HG03135 (cell line): ENCODE measurements around the gene ARMC7.

Experiments used
- ATAC-seq: cut with Tn5 transposase; IDR thresholded peaks from one replicate; pipeline ENCODE4 v1.9.1; 2021; ENCODE audit warnings: mild to moderate bottlenecking, moderate library complexity; ENCODE audit not compliant: unreplicated experiment

Gene ARMC7

DNA sequence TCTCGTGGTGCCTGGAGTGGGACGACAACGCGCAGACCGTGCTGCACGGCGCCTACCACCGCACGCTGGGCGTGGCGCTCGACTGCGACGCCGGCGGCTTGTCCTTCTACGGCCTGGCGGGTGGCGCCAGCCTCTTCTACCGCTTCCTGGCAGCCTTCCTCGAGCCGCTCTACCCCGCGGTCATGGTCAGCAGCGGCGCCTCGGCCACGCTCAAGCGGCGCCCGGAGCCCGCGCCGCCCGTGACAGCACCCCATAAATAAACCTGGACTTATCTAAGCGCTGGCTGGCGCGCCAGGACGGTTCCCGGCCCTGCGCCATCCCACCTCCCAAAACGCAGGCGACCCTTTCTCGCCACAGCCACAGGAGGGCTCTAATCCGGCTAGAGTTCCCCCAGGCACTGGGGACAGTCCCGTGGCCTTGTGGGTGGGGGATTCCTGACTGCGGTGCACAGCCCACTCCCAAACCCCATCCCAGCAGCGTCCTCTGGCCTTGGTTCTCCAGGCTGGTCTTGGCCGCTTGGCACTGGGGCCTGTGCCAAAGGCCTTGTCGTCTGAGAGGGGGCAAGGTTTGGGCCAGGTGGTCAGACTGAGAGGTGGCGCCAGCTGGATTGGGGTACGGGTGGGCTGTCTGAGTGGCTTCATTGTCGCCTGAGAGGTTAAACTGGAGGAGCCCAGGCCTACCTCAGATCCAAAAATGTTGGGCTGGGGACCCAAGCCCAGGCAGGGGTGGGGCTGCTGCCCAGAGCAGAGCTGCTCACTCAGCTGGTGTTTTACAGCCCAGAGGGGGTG lies 32.1 kb upstream of the ARMC7 start:
- peak; percentile 37 for ATAC-seq

DNA sequence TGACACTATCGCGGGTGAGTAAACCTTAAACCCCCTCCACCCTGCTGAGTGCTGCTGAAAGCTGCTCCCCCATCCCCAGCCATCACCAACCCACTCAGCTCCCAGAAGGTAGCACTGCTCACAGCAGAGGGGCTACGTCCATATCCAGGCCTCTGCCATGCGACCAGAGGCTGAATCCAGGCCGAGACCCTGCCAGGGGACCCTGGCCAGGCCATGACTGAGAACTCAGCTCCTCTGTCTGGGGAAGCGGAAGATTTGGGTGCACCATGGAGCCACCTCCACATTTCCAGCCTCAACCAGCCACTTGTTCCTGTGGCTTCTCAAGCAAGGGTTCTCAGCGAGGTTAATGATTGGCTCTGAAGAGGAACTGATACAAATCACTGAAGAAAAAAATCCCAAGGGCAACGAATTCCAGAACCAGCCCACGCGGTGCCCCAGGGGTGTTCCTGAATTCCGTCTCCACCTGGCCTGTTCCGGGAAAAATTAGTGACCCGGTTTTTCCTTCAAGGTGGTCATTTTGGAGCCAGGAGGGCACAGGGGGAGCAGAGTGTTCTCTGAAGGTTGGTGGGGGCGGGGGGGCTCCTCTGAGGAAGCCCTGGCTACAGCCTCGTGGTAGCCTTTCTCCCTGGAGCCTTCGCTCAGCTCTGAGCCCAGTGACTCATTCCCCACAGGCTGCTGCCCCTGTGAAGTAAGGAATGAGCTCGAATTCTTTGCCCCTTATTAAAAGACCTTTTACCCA lies 31.3 kb upstream of the ARMC7 start:
- peak; percentile 42 for ATAC-seq

DNA sequence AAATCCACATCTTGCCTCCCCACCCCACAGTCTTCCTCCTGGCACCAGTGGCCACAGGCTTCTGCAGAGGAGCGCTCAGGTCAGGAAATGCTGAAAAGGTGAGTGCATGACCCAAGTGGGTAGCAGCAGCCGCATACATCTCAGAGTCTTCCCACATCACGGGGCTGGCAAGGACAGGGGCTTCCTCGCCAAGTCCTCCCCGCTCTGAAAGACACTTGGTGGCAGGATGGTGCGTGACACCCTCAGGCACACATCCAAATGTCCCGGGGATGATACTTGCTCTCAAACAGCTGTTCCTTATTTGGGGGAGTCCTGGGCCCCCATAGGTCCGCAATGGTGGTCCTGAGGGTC lies 30.8 kb upstream of the ARMC7 start:
- no peak for ATAC-seq

DNA sequence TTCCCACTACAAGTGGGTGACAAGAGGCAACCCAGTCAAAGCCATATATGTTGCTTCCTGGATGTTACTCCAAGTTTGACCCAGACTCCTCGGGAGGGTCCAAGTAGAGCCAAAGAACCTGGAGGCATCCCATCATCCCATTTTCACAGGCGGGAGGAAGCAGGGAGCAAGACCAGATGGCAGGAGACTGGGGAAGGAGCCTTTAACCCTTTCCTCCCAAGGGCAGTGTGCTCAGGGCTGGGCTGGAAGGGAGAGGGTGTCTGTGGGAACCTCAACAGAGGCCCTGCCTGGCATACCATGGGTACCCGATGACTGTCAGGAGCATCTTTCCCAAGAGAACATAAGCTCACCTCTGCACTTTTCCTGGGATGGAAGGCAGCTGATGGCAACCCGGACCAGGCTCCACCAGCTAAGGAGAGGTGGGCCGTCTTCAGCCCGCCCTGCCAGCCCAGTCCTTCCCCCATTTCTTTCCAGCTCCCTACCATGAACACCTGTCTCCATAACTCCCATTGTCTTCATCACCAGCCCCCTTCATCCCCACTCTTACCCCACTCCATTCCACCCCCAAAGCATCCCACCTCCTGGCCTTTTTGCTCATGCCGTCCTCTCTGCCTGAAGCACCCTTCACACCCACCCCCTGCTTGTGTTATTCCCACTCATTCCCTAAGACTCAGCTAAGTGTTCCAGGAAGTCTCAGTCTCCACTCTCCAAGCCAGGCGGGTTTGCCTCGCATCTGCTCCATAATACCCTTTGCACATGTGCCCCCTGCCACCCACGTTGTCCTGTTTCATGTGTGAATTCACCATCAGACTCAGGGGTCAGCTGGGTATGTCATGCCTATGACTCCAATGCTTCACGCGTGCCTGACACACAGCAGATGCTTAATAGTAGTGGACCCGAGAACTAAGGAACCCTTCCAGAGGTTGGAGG lies 27.9 kb upstream of the ARMC7 start:
- no peak for ATAC-seq

DNA sequence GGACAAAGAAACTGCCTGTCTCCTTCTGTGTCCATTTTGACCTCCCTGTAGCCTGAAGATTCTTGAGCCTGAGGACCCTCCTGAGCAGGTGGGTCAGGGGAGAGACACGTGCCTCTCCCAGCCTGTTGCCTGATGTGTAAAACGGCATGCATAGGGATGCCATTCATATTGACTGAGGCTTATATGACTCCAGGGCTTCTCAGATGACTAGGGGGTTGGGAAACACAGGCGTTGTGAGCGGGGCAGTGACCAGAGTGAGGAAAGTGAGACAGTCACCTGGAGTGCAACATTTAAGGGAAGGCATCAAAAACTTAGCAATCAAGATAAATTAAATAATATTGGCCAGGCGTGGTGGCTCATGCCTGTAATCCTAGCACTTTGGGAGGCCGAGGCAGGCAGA lies 27.1 kb upstream of the ARMC7 start:
- no peak for ATAC-seq

DNA sequence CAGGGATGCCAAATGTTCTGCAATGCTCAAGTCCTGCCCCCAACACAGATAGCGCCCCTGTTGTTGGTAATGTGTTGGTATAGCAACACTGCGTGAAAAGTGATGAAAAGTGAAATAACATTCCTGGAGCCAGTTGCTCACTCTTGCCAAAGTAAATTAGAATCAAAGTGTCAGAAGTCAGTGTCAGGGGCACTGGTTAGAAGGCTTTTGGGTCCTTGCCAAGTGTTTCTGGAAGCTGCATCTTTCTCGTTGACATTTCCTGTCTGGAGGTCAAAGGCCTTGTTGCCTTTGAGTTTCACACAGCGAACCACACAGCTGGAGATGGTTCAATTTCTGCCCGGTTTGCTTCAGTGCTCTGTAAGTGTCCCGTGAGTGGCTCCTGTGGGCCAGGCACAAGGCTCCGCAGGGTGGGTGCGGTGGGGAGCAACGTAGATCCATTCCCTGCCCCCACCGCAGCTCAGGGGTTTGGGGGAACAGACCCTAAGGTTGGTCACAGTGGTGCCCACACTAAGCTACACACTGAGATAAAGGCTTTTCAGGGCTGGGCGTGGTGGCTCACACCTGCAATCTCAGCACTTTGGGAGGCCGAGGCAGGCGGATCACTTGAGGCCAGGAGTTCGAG lies 25.6 kb upstream of the ARMC7 start:
- no peak for ATAC-seq

DNA sequence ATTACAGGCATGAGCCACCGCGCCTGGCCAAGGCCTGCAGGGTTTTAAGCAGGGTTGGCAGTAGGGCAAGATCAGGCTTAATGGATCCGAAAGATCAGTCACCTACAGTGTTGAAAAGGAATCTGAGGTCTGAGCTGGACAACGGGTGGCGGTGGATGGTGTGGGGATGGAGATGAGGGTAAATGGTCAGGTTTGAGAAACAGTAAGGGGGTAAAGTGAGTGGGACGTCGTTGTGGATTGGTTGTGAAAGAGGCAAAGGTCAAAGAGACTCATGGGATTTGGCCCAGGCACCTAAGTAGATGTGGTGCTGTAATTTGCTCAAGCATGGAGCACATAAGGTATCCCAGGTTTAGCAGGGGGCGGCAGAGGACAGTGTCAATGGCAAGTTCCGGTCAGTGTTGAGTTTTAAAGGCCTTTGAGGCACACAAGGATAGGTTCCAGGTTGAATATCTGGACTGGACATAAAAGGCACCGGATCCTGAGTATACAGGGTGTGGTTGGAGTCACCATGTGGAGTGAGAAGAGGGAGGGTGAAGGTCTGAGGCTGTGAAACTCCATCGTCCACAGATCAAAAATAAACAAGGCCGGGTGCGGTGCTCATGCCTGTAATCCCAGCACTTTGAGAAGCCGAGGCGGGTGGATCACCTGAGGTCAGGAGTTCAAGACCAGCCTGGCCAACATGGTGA lies 23.1 kb upstream of the ARMC7 start:
- ATAC-seq: no peak

DNA sequence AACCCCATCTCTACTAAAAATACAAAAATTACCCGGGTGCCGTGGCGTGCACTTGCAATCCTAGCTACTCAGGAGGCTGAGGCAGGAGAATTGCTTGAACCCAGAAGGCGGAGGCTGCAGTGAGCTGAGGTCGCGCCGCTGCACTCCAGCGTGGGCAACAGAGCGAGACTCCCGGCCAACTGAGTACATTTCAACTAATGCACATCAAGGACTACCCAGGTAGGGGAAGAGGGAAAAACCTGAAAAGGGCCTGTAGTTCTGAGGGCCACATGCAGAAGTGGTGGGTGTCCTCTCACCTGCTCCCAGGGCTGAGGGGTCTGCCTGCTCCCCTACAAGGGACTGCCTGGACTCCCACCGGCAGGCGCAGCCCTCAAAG lies 22.6 kb upstream of the ARMC7 start:
- no peak for ATAC-seq

DNA sequence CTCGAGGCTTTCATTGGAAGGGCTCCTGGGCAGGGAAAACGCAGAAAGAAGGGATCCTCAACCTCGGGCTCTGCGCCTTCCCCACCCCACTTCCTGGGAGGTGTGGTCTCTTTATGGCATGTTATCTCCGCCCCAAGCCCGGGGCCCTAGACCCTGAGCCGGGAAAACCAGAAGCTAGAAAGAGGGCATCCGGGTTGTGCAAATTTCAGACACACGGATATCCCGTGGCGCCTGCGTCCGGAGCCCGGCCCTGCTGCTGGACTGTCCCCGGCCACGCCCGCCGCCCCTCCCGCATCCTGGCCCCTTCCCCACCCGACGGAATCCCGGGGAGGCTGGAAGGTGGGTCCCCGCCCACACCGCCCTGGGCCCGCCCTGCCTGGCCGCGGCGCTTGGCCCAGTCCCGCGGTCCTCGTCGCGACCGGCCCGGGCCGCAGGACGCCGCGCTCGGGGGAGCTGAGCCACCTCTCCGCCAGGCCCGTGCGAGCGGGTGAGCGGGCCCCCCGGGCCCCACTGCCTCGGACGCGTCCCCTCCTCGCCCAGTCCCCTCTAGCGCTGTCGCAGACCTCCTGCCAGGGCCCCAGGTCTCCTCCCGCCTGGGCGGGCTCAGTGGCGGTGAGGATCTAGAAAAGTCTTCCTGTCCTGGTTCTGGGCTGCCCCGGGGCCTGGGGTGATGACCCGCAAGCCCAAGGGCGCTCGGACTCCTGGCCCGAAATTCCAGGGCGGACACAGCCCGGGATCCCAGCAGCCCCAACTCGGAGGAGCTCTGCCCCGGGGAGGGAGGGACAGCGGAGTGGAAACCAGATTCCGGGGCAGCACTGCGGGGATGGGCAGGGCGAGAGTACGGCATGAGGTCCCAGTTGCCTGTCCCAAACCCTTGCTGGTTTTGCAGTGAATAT lies 22.0 kb upstream of the ARMC7 start, which contains the start of gene SLC16A5:
TSS of gene SLC16A5 (plus strand) at position 397 of the 896 bp plus-strand sequence. CDS start 5,683 bp downstream, outside the sequence.
- peak; percentile 63 for ATAC-seq

DNA sequence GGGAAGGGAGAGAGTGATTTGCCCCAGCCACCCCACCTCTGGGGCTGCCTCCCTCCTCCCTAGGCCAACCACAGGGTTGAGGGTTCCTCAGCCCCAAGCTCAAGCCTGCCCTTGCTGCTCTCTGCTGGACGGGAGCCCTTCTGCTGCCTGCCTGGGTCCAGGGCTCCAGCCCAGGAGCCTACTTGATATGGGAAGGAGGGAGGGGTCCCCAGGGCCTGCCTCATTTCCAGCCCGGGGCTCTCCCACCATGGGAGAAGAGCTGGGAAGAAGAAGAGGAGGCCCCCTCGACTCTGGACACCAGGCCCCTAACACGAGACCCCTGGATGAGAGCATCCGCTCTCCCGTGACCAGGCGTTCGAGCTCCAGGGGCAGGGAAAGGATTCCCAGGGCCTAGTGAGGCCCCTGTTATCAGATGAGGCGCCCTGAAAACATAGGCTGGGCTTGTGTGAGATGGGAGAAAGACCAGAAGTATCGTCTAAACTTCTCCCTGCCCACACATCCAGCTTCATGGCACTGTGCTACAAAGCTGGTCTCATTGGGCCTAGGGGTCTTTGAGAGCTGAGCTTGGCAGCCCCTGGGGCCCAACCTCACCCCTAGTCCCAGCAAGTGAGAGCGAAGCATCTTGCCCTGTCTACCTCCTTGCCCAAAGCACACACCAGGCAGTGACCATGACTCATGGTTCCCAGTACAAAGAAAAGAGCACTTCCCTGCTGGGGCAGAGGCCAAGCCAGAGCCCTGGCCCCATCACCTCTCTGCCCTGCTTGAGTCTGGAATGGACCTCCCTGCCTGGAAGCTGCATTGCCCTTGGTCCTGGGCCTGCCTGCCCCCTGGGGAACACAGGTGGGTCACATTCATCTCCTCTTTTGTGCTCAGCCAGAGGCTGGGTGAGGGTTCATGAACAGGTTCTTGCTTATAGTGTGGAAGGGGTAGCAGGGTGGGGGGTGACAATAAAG lies 21.0 kb upstream of the ARMC7 start:
- ATAC-seq: no peak

DNA sequence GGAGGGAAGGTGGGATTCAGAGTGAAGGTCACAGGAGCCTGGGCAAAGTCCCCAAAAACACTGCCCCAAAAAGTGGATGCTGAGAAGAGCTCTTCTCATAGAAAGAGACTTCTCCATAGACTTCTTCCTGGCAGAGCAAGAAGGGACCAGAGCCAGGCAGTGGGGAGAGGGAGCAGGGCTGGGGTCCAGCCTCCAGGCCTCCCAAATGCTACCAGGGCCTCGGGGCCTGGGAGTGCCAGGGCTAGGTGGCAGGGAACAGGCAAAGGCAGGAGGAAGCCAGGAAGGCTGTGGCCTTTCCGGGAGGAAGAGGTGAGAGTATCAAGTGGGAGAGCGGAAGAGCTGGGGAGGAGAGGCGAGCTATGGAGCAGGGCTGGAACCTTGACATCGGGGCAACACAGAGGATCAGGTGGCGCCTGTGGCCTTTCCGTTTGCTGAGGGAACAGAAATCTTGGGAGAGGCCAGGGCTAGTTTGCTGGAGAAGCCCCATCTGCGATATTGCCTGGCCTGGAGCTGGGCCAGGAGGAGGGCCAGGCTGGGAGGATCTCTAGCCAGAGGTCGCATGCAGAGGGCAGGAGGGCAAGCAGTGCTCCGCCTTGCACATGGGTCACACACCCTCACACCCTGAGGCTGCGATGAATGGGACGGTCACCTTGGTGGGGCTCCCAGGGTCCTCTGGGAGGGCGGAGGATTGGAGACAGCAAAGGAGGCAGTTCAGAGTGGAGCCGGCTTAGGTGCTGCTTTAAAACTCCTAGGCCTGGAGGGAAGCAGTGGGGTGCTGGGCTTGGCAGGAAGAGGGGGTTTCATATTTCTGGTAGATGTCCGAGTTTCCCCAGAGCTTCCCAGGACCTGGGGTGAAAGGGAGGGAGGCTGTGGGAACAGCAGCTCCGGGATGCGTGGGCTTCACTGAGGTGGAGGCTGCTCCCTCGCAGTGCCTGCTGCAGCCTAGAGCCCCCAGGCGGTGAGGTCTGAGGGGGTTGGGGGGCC lies 18.6 kb upstream of the ARMC7 start:
- no peak for ATAC-seq

DNA sequence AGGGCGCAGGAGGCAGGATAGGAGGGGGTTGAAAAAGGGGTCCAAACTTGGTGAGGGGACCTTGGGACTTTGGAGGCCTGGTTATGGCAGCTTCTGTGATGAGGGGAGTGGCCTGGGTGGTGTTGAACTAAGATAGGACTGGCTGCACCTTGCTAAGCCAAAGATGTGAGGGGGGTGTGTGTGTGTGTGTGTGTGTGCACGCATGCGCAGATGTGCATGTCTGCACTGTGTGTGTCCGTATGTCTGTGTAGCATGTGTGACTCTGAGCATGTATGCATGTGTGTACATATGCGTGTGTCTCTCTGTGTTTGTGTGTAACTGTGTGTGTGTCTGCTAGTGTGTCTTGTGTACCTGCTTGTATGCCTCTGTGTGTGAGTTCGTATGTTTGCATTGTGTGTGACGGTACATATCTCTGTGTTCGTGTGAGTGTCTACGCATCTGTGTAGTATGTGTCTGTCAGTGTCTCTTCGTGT lies 17.9 kb upstream of the ARMC7 start:
- no peak for ATAC-seq

DNA sequence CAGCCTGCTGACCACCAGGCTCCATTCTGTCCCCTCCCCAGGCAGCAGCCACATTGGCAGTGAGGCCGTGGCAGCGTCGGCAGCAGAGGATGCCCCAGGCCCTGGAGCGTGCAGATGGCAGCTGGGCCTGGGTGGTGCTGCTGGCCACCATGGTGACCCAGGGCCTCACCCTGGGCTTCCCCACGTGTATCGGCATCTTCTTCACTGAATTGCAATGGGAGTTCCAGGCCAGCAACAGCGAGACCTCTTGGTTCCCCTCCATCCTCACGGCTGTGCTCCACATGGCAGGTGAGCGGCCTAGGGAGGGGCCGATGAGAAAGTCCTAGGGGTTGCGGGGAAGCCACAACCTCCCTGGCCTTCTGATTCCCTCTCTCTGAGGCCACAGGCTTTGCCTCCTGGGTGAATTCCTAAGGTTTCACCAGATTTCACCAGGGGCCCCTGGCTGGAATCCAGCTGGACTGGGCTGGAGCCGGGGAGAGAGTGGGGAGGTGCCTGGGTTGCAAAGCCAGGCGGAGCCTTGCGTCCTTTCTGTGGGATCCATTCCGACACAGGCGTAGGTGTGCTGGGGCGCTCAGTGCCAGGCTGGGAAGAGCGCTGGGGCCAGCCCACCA lies 16.1 kb upstream of the ARMC7 start:
- ATAC-seq: no peak

DNA sequence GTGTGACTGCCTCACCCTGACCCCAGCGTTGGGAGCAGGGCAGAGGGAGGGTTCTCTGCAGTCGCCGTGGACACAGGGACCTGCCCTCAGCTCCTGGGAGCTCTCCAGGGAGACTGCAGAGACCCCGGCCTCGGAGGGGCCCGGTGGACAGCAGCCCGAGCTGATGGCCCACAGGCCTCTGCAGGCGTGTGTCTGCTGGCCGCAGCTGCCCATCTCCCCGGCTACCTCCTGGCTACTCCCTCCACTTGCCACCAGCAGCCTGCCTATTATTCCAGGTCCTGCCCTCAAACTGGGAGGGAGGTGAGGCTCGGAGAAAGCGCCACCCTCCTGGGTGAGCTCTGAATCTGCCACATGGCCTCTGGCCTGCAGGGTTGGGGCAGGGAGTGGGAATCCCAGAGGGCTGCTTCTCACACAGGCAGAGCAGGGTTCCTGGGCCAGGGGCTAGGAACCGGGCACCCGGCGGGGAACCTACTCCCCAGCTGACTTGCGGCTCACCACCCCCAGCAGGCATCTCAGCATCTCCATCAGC lies 14.8 kb upstream of the ARMC7 start:
- no peak for ATAC-seq

DNA sequence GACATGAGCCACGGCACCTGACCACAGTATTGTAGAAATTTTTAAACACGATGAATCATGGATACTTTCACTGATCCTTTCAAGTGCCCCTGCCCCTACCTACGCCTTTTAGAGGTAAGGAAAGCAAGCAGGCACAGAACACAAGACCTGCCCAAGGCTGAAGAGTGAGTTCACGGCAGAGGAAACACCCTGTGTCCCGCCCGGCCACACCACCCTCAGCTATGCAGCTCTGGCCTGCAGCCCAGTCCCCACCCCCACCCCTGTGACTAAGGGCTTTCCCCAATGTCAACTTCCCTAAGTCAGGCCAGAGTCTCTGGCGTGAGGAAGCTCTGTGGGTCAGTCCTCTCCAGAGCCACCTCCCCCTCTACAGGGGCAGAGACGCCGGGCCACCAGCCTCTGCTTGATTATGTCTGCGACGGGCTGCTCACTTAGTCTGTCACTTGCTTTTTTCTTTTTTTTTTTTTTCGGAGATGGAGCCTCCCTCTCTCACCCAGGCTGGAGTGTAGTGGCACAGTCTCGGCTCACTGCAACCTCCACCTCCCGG lies 13.6 kb upstream of the ARMC7 start:
- ATAC-seq: no peak

DNA sequence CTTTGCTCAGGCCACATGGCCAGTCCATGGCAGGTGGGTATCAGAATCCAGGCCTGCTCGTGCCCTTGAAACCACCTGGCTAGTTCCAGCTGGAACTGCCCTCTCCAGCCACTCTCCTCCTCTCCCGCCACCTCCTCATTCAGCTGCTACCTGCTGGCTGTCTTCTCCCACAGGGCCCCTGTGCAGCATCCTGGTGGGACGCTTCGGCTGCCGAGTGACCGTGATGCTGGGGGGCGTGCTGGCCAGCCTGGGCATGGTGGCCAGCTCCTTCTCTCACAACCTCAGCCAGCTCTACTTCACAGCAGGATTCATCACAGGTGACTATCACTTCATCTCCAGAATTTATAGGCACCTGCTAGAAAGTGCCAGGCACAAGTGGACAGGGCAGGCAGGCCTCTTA lies 11.9 kb upstream of the ARMC7 start:
- no peak for ATAC-seq
